A549 (cell line): Measurements from ENCODE around the gene ASAP2. TPM values are rescaled to one million over a fixed set of nuclear protein-coding genes. Genes with fewer than 3 reads are reported as not detected.
A peak's percentile ranks its signal among the peaks of the same experiment; 100 is the strongest.

ENCODE experiments used
- ATAC-seq, 2 experiments: fragments of 200-7000 bp in 1 of 2; fragments of >200 bp in 1 of 2; cut with Nextera tagmentation in 1 of 2; cut with Tn5 transposase in 1 of 2; 3 replicates each; pipeline versions ENCODE4 v1.8.0 to v1.9.1; 2018 to 2020; ENCODE audit warnings: mild to moderate bottlenecking in 1 of 2, moderate library complexity in 1 of 2
- CTCF ChIA-PET: fragments of 300-600 bp; sonication (Branson Sonifier 250); formaldehyde crosslinking; extraction: SDS; loops from one replicate; lab custom pipeline; 2021; ENCODE audit warnings: antibody characterized with exemption, inconsistent platforms; lab: Yijun Ruan, JAX
- POLR2A ChIA-PET: fragments of 350-600 bp; formaldehyde crosslinking; extraction: SDS; loops from one replicate; lab custom pipeline; 2021; ENCODE audit warnings: antibody characterized with exemption, inconsistent platforms; lab: Yijun Ruan, JAX
- DNase-seq, 2 experiments: peaks; one replicate each; pipeline versions ENCODE4 v3.0.0 to v3.0.0-alpha.2; 2011 to 2016; ENCODE audit warnings: low read depth in 1 of 2, low spot score in 1 of 2
- FAIRE-seq: peaks from 2 replicates; lab custom pipeline; 2011; peaks lifted over from hg19 to GRCh38; lab: Jason Lieb, UNC
- H3K27ac ChIP-seq, 2 experiments: fragments of >200 bp; sonication (Bioruptor Twin); formaldehyde crosslinking; 3 replicates each; pipeline ENCODE4 v1.5.1; 2016 to 2017
- H3K4me1 ChIP-seq: fragments of >200 bp; sonication (Bioruptor Twin); formaldehyde crosslinking; 3 replicates; pipeline ENCODE4 v1.6.1; 2016
- H3K4me2 ChIP-seq: fragments of >200 bp; sonication (Bioruptor Twin); formaldehyde crosslinking; 3 replicates; pipeline ENCODE4 v1.6.1; 2016
- H3K4me3 ChIP-seq: fragments of >200 bp; sonication (Bioruptor Twin); formaldehyde crosslinking; 3 replicates; pipeline ENCODE4 v1.5.1; 2016
- H3K9me3 ChIP-seq: fragments of >200 bp; sonication (Bioruptor Twin); formaldehyde crosslinking; 3 replicates; pipeline ENCODE4 v1.6.1; 2016
- ATOH8 ChIP-seq: fragments of 250-450 bp; sonication (Bioruptor Pico); IDR thresholded peaks from 2 replicates; pipeline ENCODE4 v1.5.0; 2020; ENCODE audit warnings: low read depth, mild to moderate bottlenecking, moderate library complexity
- BHLHE40 ChIP-seq: IDR thresholded peaks from 2 replicates; pipeline ENCODE4 v1.6.1; 2012; ENCODE audit warnings: low read depth, low read length, inconsistent platforms
- CEBPB ChIP-seq, 2 experiments: fragments of >200 bp in 1 of 2; sonication (Bioruptor Twin) in 1 of 2; formaldehyde crosslinking in 1 of 2; IDR thresholded peaks; 2 replicates each; pipeline ENCODE4 v1.6.1; 2012 to 2016
- HOXA7 ChIP-seq: fragments of 250-450 bp; sonication (Bioruptor Pico); IDR thresholded peaks from 2 replicates; pipeline ENCODE4 v1.5.0; 2020; ENCODE audit warnings: mild to moderate bottlenecking, moderate library complexity
- KDM1A ChIP-seq: fragments of 200-600 bp; sonication (generic); IDR thresholded peaks from 2 replicates; pipeline ENCODE4 v1.6.1; 2016; ENCODE audit warnings: low read depth, mild to moderate bottlenecking
- MAFK ChIP-seq: fragments of 450-650 bp; IDR thresholded peaks from 2 replicates; pipeline ENCODE4 v1.6.1; 2014; ENCODE audit not compliant: partially characterized antibody
- MAZ ChIP-seq: fragments of 150-350 bp; IDR thresholded peaks from 2 replicates; pipeline ENCODE4 v1.6.1; 2014; ENCODE audit warnings: antibody characterized with exemption, low read depth, low read length, borderline replicate concordance
- PHF8 ChIP-seq: fragments of 200-600 bp; sonication (generic); IDR thresholded peaks from 2 replicates; pipeline ENCODE4 v1.6.1; 2016; ENCODE audit warnings: low read depth, mild to moderate bottlenecking, antibody characterized with exemption, moderate library complexity, borderline replicate concordance
- RAD21 ChIP-seq, 2 experiments: fragments of >200 bp in 1 of 2; sonication (Bioruptor Twin) in 1 of 2; formaldehyde crosslinking in 1 of 2; IDR thresholded peaks in 1 of 2; conservative IDR thresholded peaks in 1 of 2; 2 replicates in 1 of 2; 3 replicates in 1 of 2; pipeline ENCODE4 v1.6.1; 2012 to 2018; ENCODE audit warnings: inconsistent platforms in 1 of 2
- RCOR1 ChIP-seq: fragments of 150-350 bp; IDR thresholded peaks from 2 replicates; pipeline ENCODE4 v1.6.1; 2014; ENCODE audit warnings: antibody characterized with exemption, low read length, low read depth
- TFCP2L1 ChIP-seq: fragments of 250-450 bp; sonication (Bioruptor Pico); IDR thresholded peaks from 2 replicates; pipeline ENCODE4 v1.5.0; 2021; ENCODE audit warnings: mild to moderate bottlenecking
- ZNF302 ChIP-seq: fragments of 250-450 bp; sonication (Bioruptor Pico); IDR thresholded peaks from 2 replicates; pipeline ENCODE4 v1.9.0; 2021; ENCODE audit warnings: inconsistent platforms, mild to moderate bottlenecking, moderate library complexity
- WGBS: methylation state at CpG from one replicate; pipeline ENCODE4 v1.1.6; 2017; ENCODE audit errors: missing lambda C conversion rate; 5-methylcytosine and 5-hydroxymethylcytosine counted together
- polyA plus RNA-seq, 4 experiments: library from polyadenylated mRNA; depleted of rRNA in 3 of 4; stranded (reverse); fragments of >200 nt; fragmentation: RNase III in 1 of 4; extraction: RNeasy Plus Mini Kit Qiagen cat#74134 plus additional on column Dnase treatment in 1 of 4; gene quantifications; 2 replicates in 3 of 4; 3 replicates in 1 of 4; pipeline ENCODE4 v1.2.3, GENCODE V29; 2011 to 2017
- TF ChIP-seq, protein P1 (sequence below): fragments of 450-650 bp; IDR thresholded peaks from 2 replicates; pipeline ENCODE4 v1.6.1; 2014; ENCODE audit warnings: antibody characterized with exemption
- TF ChIP-seq, protein P2 (sequence below): fragments of 250-450 bp; sonication (Bioruptor Pico); IDR thresholded peaks from 2 replicates; pipeline ENCODE4 v1.5.0; 2021; ENCODE audit warnings: mild to moderate bottlenecking, moderate library complexity, borderline replicate concordance
- TF ChIP-seq, protein P3 (sequence below): fragments of 200-600 bp; sonication (generic); IDR thresholded peaks from 2 replicates; pipeline ENCODE4 v1.6.1; 2016; ENCODE audit warnings: antibody characterized with exemption, mild to moderate bottlenecking, moderate library complexity

ASAP2 gene
- polyA plus RNA-seq, 2 of the 4 experiments (the other 2 are of a cell fraction) = 17.8 to 27.9 TPM

DNA sequence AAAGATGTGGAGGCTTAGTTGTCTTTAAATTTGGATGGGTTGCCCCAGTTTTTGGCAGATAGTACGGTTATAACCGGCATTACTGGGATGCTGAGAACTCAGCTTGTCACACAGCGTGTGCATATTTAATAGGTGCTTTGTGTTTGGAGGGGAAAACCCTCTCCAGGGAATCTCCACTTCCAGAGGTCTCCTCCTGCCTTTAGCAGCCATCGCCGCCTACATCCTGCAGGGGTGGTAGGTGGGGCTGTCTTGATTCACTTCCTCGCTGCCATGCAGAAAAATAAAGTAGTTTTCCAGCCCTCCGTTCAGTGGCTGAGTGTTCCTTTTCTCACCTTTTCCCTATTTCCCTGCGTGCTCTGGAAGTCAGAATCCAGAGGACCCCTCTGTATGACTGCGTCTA lies 140.3 kb downstream of the ASAP2 start (continued):
- TF ChIP-seq, protein P1, sequence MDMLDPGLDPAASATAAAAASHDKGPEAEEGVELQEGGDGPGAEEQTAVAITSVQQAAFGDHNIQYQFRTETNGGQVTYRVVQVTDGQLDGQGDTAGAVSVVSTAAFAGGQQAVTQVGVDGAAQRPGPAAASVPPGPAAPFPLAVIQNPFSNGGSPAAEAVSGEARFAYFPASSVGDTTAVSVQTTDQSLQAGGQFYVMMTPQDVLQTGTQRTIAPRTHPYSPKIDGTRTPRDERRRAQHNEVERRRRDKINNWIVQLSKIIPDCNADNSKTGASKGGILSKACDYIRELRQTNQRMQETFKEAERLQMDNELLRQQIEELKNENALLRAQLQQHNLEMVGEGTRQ = no peak
- TF ChIP-seq, protein P2, sequence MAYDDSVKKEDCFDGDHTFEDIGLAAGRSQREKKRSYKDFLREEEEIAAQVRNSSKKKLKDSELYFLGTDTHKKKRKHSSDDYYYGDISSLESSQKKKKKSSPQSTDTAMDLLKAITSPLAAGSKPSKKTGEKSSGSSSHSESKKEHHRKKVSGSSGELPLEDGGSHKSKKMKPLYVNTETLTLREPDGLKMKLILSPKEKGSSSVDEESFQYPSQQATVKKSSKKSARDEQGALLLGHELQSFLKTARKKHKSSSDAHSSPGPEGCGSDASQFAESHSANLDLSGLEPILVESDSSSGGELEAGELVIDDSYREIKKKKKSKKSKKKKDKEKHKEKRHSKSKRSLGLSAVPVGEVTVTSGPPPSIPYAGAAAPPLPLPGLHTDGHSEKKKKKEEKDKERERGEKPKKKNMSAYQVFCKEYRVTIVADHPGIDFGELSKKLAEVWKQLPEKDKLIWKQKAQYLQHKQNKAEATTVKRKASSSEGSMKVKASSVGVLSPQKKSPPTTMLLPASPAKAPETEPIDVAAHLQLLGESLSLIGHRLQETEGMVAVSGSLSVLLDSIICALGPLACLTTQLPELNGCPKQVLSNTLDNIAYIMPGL (CRISPR knock-in tag) = no peak
- no peak for TF ChIP-seq PHF8
- TF ChIP-seq MAFK = no peak
- no peak for TF ChIP-seq RAD21 (conservative IDR thresholded peaks at IDR 0.05 in 1 of 2, IDR thresholded peaks at IDR 0.05 in 1 of 2)
- no peak for TF ChIP-seq MAZ

- TF ChIP-seq TFCP2L1 (CRISPR knock-in tag) = no peak
- TF ChIP-seq ATOH8 = no peak
- TF ChIP-seq, protein P3, sequence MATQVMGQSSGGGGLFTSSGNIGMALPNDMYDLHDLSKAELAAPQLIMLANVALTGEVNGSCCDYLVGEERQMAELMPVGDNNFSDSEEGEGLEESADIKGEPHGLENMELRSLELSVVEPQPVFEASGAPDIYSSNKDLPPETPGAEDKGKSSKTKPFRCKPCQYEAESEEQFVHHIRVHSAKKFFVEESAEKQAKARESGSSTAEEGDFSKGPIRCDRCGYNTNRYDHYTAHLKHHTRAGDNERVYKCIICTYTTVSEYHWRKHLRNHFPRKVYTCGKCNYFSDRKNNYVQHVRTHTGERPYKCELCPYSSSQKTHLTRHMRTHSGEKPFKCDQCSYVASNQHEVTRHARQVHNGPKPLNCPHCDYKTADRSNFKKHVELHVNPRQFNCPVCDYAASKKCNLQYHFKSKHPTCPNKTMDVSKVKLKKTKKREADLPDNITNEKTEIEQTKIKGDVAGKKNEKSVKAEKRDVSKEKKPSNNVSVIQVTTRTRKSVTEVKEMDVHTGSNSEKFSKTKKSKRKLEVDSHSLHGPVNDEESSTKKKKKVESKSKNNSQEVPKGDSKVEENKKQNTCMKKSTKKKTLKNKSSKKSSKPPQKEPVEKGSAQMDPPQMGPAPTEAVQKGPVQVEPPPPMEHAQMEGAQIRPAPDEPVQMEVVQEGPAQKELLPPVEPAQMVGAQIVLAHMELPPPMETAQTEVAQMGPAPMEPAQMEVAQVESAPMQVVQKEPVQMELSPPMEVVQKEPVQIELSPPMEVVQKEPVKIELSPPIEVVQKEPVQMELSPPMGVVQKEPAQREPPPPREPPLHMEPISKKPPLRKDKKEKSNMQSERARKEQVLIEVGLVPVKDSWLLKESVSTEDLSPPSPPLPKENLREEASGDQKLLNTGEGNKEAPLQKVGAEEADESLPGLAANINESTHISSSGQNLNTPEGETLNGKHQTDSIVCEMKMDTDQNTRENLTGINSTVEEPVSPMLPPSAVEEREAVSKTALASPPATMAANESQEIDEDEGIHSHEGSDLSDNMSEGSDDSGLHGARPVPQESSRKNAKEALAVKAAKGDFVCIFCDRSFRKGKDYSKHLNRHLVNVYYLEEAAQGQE = no peak
- no peak for TF ChIP-seq MAFK
- TF ChIP-seq RCOR1 = no peak
- TF ChIP-seq, all 56 proteins: peak for 0
- POLR2A ChIA-PET = no interaction called here
- Histone ChIP-seq H3K9me3 (no peaks in the 10 kb centered on the region), H3K4me1 (peaks cover 20% of the 10 kb centered on the region), H3K4me2 (no peak overlapping the region), H3K4me3 (no peak overlapping the region), H3K27ac (no peak overlapping the region)
- ATAC-seq (peak in 1 of 2 experiments; percentile 36; a peak in 2 of 6 replicates), DNase-seq (no peak), FAIRE-seq (no peak)
- CTCF ChIA-PET = interaction anchor here (1.1 to 2.2 kb wide), 5 partner anchors 17 to 142 kb away, joined by 3 to 7 read pairs (median 4); partner anchors contain the start of gene ASAP2
- WGBS = 71% methylated on average over 6 of the region's 6 CpGs
Measured at GRCh38 chr2:9347411-9347881, 140.8 kb downstream of the ASAP2 start.

DNA sequence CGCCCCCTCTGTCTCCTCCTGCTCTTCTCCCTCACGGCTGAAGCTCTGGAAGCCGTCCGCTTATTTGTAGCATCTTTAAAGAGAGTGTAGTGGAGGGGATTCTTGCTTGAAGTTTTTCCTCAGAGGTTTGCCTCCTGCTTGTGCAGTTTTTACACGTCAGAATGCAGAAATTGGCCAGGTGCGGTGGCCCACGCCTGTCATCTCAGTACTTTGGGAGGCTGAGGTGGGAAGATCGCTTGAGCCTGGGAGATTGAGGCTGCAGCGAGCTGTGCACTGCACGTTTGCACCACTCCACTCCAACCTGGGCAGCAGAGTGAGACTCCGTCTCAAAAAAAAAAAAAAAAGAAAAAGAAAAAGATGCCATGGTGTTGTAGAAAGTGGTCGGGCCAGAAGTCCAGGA lies 147.7 kb downstream of the ASAP2 start:
- ATAC-seq (no peak), FAIRE-seq (no peak), DNase-seq (no peak)
- Histone ChIP-seq H3K4me2 (no peak overlapping the region), H3K9me3 (no peaks in the 10 kb centered on the region), H3K4me1 (no peaks in the 10 kb centered on the region), H3K27ac (no peak overlapping the region), H3K4me3 (no peak overlapping the region)
- 94% methylated on average over 12 of the region's 12 CpGs for WGBS
- CTCF ChIA-PET = interaction anchor here (0.6 to 1.5 kb wide), 4 partner anchors 17 to 48 kb away, joined by 3 to 5 read pairs (median 4); no protein-coding TSS in a partner anchor
- POLR2A ChIA-PET = no interaction called here
- TF ChIP-seq KDM1A = no peak
- no peak for TF ChIP-seq BHLHE40
- no peak for TF ChIP-seq ZNF302 (CRISPR knock-in tag)
- no peak for TF ChIP-seq HOXA7 (CRISPR knock-in tag)
- TF ChIP-seq CEBPB (IDR thresholded peaks at IDR 0.05) = no peak
